ENCODE data around the gene BCAS3. TPM values are rescaled to one million over a fixed set of nuclear protein-coding genes. Genes with fewer than 3 reads are reported as not detected.

Gene BCAS3
- total RNA-seq, 1 donor from 2014 or later, result 75.9 TPM

GRCh38 chr17:61369751-61370150, 692.1 kb downstream of the BCAS3 start:
- no peak for DNase-seq (ENCODE audit: low spot score in 2 of 2)
- Histone ChIP-seq H3K36me3 (no peaks in the 10 kb centered on the region), H3K9me3 (no peaks in the 10 kb centered on the region), H3K4me1 (no peaks in the 10 kb centered on the region), H3K27me3 (no peaks in the 10 kb centered on the region), H3K4me3 (no peak overlapping the region), H3K27ac (no peak overlapping the region)
- TF ChIP-seq CTCF (IDR thresholded peaks at IDR 0.05), result no peak
- intact Hi-C loops (cut with DNase I), result no loop called here

- no peaks in the 10 kb centered on the region for H3K9me3 ChIP-seq
- intact Hi-C loops (cut with DNase I), result no loop called here
- no peak overlapping the region for H3K27ac ChIP-seq
- no peaks in the 10 kb centered on the region for H3K27me3 ChIP-seq
- H3K4me3 ChIP-seq, result no peak overlapping the region
- no peak for DNase-seq (ENCODE audit: low spot score in 2 of 2)
- H3K4me1 ChIP-seq, result no peaks in the 10 kb centered on the region
- no peak for TF ChIP-seq CTCF (IDR thresholded peaks at IDR 0.05)
- H3K36me3 ChIP-seq, result no peaks in the 10 kb centered on the region
These were observed 693.5 kb downstream of the BCAS3 start for GRCh38 chr17:61371179-61371578.

GRCh38 chr17:61371606-61372005, 694.0 kb downstream of the BCAS3 start:
- no peak for TF ChIP-seq CTCF (IDR thresholded peaks at IDR 0.05)
- Histone ChIP-seq H3K9me3 (no peaks in the 10 kb centered on the region), H3K27me3 (no peaks in the 10 kb centered on the region), H3K4me1 (no peaks in the 10 kb centered on the region), H3K36me3 (no peaks in the 10 kb centered on the region), H3K4me3 (no peak overlapping the region), H3K27ac (no peak overlapping the region)
- no peak for DNase-seq (ENCODE audit: low spot score in 2 of 2)
- intact Hi-C loops (cut with DNase I), result no loop called here

- no peak for DNase-seq (ENCODE audit: low spot score in 2 of 2)
- Histone ChIP-seq H3K4me1 (no peaks in the 10 kb centered on the region), H3K27ac (no peak overlapping the region), H3K4me3 (no peak overlapping the region), H3K36me3 (no peaks in the 10 kb centered on the region), H3K9me3 (no peaks in the 10 kb centered on the region), H3K27me3 (no peaks in the 10 kb centered on the region)
- no peak for TF ChIP-seq CTCF (IDR thresholded peaks at IDR 0.05)
- intact Hi-C loops (cut with DNase I), result no loop called here
These were observed 694.8 kb downstream of the BCAS3 start for GRCh38 chr17:61372436-61372835.

GRCh38 chr17:61376931-61377838, 699.5 kb downstream of the BCAS3 start:
- DNase-seq (ENCODE audit: low spot score in 2 of 2), result no peak
- Histone ChIP-seq H3K4me1 (no peaks in the 10 kb centered on the region), H3K4me3 (no peak overlapping the region), H3K27me3 (no peaks in the 10 kb centered on the region), H3K9me3 (no peaks in the 10 kb centered on the region), H3K27ac (peak overlapping the region; percentile 41 to 56), H3K36me3 (no peaks in the 10 kb centered on the region)
- no peak for TF ChIP-seq CTCF (IDR thresholded peaks at IDR 0.05)
- intact Hi-C loops (cut with DNase I), result no loop called here
